ENCODE results near the gene GGN.
"Not testable (repeated sequence)": the region's sequence is repeated elsewhere in the genome, so short reads cannot be mapped to it uniquely, and the experiment has no call there.

Gene GGN

DNA sequence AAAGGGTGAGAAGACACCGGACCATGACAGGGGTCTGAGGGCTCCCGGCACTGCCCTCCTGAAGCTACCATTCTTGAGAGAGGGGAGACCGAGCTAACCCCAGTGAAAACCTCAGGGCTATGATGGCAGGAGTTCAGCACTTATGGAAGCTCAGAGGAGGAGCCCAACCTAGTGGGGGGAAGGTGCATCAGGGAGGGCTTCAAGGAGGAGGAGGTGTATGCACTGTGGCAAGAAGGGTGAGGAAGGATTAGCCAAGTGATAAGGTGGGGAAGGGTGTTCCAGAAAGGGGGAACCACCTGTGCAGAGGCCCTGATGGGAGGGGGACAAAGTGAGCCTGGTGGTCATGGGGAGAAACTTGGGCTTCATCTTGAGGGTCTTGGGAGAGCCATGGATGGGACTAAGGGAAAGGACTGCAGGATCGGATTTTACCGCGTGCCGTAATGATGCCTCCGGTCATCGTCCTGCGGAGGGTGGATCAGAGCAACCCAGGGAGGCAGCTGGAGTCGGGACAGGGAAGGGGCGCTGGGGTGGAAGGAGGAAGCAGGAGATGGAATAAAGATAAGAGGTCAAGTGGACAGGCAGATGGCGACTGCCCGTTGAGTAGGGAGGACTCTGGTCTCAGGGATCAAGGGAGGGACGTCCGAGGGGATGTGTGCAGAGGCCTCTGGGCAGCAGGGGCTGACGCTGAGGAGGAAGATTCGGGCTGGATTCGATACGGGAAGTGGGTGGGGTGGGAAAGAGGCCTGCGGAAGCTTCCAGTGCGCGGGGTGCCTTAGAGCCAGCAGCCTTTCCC lies 26.8 kb downstream of the GGN start:
- DNase-seq: no peak

DNA sequence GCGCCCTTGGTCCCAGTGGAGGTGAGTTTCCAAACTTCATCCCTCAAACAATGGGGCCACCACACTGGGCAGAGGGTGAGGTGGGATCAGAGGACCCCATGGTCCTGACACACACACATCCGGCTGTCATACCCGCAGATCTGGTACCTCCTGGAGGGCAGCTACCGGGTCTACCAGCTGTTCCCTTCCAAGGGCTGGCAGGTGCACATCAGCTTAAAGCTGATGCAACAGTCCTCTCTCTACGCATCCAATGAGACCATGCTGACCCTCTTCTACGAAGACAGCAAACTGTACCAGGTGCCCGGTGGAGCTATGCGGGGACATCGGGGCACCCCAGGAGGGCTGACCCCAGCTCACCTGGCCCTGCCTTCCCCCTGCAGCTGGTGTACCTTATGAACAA lies 27.5 kb downstream of the GGN start:
- no peak for DNase-seq

GRCh38 chr19:38359242-38360021 lies 28.4 kb downstream of the GGN start:
- no peak for DNase-seq

- DNase-seq: no peak
Measured at GRCh38 chr19:38358071-38358470, 29.8 kb downstream of the GGN start.

DNA sequence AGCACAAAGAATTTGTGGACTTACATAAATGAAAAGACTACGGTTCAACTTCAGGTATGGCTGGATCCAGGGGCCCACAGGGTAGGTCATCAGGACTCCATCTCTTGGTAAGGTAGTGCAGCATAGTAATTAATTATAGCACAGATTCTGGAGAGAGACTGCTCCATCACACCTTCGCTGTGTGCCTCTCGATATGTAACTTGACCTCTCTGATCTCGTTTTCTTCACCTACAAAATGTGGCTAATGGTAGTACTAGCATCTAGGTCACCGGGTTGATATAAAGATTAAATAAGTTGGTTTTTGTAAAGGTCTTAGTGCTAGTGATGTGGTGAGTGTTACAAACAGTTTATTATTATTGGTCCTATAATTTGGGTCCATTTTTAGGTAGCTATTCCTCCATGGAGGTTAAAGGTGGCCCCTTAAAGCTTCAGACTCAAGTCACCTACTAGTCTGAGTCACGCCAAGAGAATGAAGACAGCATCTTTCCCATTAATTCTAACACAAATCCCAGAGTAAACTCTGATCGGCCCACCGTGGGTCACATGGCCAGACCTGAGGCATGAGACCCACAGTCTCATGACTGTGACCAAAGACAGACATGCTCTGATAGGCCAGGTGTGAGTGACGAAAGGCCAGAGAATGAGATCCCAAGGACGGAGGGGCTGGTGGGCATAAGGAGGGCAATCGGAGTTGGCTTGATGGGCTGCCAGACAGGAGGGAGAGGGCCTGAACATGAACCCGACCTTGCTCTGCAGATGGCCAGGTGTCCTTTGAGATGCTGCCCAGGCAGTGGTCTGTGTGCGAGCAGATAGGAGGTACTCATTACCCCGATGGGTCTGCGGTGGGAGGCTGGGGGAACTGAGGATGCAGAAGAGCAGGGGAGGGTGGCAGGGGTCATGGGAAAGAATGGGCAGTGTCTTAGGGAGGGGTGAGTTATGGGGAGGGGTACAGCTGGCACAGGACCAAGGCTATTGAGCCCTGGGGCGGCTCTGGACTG lies 31.8 kb downstream of the GGN start:
- DNase-seq: no peak

DNA sequence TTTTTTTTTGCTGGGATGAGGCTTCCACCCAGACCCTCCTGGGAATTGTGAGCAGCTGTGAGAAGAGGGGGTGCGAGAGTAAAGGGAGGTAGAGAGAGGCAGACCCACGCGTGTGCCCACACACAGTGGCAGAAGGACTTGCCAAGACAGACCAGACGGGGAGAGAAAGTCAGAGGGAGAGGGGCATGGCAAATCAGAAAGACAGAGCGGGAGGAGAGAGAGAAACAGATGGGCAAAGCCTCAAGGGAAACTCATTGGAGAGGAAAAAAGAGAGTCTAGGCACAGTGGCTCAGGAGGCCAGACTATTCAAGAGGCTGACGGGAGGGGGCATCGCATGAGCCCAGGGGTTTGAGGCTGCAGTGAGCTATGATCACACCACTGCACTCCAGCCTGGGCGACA lies 35.2 kb downstream of the GGN start:
- DNase-seq: peak; percentile 40

DNA sequence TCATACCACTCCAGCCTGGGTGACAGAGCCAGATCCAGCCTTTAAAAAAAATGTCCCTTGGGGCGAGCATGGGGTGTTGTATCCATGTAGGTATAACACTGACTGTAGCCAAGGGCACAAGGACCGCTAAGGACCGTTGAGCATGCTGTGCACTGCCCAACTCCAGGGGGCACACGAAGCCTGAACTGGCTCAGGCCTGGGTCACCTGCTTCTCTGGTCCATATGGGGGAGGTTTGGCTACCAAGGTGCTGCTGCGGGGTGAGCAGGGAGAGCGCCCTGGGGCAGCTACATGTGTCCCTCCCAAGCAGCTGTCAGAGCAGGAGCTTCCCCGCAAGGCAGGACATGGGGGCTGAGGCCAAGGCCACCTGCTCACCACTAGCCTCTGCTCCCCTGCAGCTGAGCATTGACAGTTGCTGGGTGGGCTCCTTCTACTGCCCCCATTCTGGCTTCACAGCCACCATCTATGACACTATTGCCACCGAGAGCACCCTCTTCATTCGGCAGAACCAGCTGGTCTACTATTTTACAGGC lies 35.9 kb downstream of the GGN start:
- DNase-seq: no peak

- DNase-seq: no peak
Measured at GRCh38 chr19:38350883-38351282, 37.0 kb downstream of the GGN start.

- no peak for DNase-seq
Measured at GRCh38 chr19:38346837-38347236, 41.0 kb downstream of the GGN start.

DNA sequence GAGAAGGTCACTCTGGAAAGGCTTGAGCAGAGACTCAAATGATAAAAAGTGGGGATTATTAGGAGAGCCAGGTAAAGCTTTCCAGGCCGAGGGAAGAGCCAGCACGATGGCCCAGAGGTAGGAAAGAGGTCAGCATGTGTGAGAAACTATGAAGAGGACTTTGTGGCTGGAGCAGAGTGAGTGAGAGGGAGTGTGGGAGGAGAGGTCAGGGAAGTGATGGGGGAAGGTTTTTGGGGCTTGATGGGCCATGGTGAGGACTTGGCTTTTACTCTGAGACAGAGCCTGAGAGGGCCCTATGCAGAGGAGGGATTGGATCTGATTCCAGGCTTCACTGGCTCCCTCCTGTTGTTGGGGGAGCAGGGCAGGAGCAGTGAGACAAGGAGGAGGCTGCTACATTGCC lies 46.9 kb downstream of the GGN start:
- DNase-seq: no peak

DNA sequence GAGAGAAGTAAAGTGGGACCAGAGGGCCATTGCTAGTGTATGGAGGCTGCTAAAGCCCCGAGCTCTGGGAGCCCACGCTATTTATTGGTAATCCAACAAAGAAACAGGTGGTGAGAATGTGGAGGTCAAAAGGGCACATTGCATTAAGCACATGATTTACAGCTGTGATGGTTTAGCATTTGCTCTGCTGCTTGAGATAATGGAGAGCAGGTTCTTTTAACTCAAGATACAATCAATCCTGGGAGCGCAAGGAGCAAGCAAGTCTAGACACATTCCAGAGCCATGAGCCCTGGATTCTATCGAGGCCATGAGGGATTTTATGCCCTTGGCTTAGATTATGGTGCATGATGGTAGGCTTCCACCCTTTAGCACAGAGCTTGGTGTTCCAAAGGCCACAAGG lies 48.8 kb downstream of the GGN start:
- DNase-seq: not testable (repeated sequence)

GRCh38 chr19:38337360-38337653 lies 50.5 kb downstream of the GGN start:
- no peak for DNase-seq

GRCh38 chr19:38336638-38337359 lies 51.0 kb downstream of the GGN start:
- peak; percentile 91 for DNase-seq

- DNase-seq: peak; percentile 91
Measured at GRCh38 chr19:38335949-38336637, 51.7 kb downstream of the GGN start.

Measured in NCI-H446 treated with DMSO at 0.1 percent for 48 hours (cell line).